ENCODE data around the gene UNC93A.

UNC93A gene

DNA sequence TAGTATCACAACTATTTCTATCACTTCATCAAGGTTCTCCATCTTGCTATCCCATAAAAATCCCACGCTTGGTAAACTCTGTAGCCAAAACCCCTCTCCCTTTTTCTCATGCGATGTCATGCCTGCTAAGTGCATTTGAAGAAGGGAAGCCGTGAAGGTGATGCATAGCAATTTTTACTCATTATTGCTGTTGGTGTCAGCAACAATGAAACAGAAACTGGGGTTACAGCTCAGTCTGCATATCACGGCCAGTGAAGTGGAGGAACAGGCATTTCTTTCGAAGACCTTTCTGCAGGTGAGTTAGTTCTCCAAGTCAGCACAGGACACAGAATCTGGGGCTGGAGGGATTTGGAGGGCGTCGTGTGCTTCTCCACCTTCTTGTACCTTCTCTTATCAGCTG lies 5.8 kb downstream of the UNC93A start:
- in situ Hi-C loops (cut with HindIII; ENCODE audit: low sequenced_read_pairs), result no loop called here
- DNase-seq (ENCODE audit: low read depth, low spot score), result no peak
- H3K4me3 ChIP-seq (ENCODE audit: low read depth, low read length), result no peak overlapping the region
- TF ChIP-seq, protein P1, sequence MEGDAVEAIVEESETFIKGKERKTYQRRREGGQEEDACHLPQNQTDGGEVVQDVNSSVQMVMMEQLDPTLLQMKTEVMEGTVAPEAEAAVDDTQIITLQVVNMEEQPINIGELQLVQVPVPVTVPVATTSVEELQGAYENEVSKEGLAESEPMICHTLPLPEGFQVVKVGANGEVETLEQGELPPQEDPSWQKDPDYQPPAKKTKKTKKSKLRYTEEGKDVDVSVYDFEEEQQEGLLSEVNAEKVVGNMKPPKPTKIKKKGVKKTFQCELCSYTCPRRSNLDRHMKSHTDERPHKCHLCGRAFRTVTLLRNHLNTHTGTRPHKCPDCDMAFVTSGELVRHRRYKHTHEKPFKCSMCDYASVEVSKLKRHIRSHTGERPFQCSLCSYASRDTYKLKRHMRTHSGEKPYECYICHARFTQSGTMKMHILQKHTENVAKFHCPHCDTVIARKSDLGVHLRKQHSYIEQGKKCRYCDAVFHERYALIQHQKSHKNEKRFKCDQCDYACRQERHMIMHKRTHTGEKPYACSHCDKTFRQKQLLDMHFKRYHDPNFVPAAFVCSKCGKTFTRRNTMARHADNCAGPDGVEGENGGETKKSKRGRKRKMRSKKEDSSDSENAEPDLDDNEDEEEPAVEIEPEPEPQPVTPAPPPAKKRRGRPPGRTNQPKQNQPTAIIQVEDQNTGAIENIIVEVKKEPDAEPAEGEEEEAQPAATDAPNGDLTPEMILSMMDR (IDR thresholded peaks at IDR 0.05; ENCODE audit: low read depth, low read length), result no peak

DNA sequence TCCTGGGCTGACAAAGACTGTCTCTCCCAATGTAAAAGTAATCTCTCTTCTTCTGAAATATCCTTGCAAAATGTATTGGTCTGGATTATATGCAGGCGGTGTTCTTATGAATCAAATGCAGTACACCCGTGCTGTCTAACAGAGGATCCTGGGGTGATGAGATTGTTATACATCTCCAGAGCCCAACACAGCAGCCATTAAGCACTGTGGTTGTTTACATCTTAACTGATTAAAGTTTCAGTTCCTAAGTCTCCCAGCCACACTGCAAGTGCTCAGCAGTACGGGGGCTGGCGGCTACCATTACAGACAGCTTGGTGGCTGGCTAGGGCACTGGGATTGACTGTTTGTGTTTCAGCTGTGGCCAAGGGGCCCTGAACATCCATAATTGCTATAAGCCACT lies 7.0 kb downstream of the UNC93A start:
- TF ChIP-seq, protein P1 (IDR thresholded peaks at IDR 0.05; ENCODE audit: low read depth, low read length), result no peak
- in situ Hi-C loops (cut with HindIII; ENCODE audit: low sequenced_read_pairs), result no loop called here
- no peak for DNase-seq (ENCODE audit: low read depth, low spot score)
- H3K4me3 ChIP-seq (ENCODE audit: low read depth, low read length), result no peak overlapping the region

DNA sequence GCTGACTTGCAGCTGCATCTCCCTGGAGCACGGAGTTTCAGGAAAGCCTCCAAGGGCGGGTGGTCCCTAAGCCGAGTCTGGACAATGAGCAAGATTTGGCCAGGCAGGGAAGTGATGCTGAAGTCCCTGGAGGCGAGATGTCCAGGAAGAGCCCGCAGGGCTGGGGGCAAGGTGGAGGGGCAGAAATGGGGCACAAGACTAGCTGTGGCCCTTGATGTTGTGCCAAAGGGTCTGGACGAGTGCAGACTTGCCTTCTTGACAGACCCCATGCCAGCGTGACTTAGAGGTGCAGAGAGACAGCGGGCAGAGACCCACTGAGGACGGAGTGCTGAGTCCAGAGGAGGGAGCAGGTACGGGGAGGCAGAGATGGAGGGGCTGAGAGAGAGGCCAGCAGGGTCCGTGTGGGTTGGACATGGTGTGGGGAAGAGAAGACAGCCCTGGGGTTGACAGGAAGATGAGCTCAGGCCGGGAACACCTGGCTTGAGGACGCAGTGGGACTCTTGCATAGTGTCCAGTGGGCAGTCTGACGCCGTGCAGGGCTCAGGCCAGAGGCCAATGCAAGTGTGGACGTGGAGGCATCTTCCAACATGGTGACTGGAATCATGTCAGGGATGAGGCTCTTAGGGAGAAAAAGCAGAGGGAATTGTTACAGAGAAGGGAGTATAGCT lies 8.7 kb downstream of the UNC93A start:
- DNase-seq (ENCODE audit: low read depth, low spot score), result no peak
- TF ChIP-seq, protein P1 (IDR thresholded peaks at IDR 0.05; ENCODE audit: low read depth, low read length), result no peak
- in situ Hi-C loops (cut with HindIII; ENCODE audit: low sequenced_read_pairs), result no loop called here
- no peak overlapping the region for H3K4me3 ChIP-seq (ENCODE audit: low read depth, low read length)

DNA sequence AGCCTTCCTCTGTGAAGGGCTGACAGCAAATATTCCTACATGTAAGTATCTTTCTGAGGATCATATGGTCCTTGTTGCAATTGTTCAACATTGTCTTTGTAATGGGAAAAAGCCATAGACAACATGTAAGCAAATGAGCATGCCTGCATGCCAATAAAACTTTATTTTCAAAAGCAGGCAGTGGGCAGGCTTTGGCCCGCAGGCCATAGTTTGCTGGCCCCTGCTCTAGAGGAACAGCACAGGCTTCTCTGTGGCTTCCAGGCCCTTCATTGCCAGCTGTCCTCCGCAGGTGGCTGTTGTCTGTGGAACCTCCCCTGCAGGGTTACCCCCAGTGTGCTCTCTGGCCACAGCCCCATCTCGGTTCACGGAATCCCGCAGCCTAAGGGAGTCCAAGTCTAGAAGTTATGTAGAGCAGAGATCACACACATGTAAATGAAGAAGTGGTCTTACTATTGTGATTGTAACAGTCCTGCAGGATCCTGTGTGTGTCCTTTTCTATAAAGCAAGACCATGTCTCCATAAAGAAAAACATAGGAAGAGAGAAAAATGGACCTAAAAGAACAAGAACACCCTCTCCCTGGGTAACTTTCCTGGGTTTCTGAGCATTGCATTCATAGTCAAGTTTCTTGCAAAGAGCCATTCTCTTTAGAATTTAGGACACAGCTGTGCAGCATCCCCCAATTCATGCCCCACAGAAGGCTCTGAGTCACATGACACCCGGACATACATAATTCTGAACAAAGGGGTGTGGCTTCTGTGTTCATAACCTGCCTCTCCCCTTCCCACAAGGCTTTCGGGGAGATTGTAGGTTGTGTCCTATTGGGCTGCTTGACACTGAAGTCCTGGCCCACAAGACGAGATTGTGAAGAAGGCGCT lies 10.0 kb downstream of the UNC93A start:
- in situ Hi-C loops (cut with HindIII; ENCODE audit: low sequenced_read_pairs), result no loop called here
- TF ChIP-seq, protein P1 (IDR thresholded peaks at IDR 0.05; ENCODE audit: low read depth, low read length), result no peak
- DNase-seq (ENCODE audit: low read depth, low spot score), result no peak
- H3K4me3 ChIP-seq (ENCODE audit: low read depth, low read length), result no peak overlapping the region

DNA sequence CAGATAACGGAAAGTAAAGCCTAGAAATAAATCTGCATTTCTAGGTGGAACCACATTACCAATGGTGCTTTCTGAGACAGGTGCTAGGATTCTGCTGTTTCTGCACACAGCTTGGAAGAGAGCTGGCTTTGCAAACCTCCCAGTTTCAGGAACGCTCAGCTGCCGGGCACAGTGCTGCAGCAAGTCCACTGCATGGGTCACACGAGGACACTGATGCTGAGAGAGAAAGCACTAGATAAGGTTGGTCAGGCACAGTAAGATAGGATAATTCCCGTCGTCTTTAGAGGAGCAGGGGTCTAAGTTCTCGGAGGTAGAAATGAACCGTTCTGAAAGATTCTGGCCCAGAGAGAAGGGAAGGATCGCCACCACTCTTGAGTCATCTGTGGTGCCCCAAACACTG lies 11.0 kb downstream of the UNC93A start:
- H3K4me3 ChIP-seq (ENCODE audit: low read depth, low read length), result no peak overlapping the region
- in situ Hi-C loops (cut with HindIII; ENCODE audit: low sequenced_read_pairs), result no loop called here
- DNase-seq (ENCODE audit: low read depth, low spot score), result no peak
- TF ChIP-seq, protein P1 (IDR thresholded peaks at IDR 0.05; ENCODE audit: low read depth, low read length), result no peak

DNA sequence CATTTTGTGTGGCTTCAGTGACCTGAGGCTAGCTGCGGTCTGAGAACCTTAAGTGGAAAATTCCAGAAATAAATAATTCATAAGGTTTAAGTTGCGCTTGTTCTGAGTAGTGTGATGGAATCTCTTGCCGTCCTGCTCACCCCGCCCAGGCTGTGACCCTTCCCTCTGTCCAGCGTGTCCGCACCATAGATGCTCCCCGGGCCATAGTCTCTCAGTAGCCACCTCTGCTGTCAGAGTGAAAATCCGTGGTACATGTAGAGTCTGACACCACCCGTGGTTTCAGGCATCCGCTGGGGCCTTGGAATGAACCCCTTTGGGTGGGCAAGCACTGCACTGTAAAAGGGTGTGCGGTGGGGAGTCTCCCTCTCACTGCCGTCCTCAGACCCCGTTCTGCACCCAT lies 11.7 kb downstream of the UNC93A start:
- in situ Hi-C loops (cut with HindIII; ENCODE audit: low sequenced_read_pairs), result no loop called here
- no peak overlapping the region for H3K4me3 ChIP-seq (ENCODE audit: low read depth, low read length)
- DNase-seq (ENCODE audit: low read depth, low spot score), result no peak
- TF ChIP-seq, protein P1 (IDR thresholded peaks at IDR 0.05; ENCODE audit: low read depth, low read length), result no peak
